Activated effector memory CD4-positive, alpha-beta T cell treated with anti-CD3 and anti-CD28 coated beads, Interleukin-2, amount 50 U/mL, for 16 hours (primary cell): ENCODE data around the gene NAA80.
"Not testable (repeated sequence)": the region's sequence is repeated elsewhere in the genome, so short reads cannot be mapped to it uniquely, and the experiment has no call there.

Experiments
- DNase-seq: peaks from one replicate; pipeline ENCODE4 v3.0.0-alpha.2; 2020

NAA80 gene

DNA sequence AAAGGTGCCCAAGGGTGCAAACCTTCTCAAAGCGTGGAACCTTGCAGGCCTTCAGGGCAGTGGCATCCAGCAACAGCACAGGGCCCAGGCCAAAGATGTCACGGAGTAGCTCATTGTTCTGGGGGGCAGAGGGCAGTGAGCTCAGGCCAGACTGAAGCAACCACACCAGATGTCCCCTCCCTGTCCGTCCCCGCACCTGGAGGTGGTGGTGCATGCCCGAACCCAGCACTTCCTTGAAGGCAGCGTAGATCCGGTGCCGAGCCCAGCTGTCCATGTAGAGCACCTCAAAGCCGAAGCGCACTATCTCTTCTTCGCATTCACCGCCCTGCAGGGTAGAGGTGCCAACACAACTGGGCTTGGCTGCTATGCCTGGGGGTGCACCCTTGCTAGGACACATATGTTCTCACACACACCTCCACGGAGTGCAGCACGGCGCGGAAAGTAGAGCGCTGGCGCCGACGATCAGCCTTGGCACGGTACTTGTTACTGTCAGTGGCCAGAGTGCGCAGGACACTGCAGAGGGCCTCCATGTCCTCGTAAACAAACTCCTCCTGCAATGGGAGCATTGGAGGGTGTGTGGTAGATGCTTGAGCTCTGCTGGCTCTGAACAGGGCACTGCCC is 10.7 kb downstream of the NAA80 start:
- peak; percentile 60 for DNase-seq

DNA sequence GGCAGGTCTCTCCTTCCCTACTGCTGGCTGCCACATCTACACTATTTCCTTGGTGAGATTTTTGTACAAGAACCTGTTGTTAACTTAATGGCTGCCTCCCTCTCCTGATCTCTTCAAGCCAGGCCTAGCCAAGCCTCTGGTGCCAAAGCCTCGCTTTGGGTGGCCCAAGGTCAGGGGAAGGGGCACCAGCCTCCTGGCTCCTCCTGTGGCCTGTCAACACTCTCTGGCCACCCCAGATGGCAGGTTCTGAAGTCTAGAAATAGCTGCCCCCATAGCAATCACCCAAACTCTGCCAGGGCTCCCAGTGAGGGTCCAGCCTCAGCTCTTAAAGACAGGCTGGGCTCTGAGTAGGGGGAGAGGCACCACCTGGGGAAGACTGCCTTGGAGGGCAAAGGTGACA is 11.9 kb downstream of the NAA80 start:
- DNase-seq: peak; percentile 57

DNA sequence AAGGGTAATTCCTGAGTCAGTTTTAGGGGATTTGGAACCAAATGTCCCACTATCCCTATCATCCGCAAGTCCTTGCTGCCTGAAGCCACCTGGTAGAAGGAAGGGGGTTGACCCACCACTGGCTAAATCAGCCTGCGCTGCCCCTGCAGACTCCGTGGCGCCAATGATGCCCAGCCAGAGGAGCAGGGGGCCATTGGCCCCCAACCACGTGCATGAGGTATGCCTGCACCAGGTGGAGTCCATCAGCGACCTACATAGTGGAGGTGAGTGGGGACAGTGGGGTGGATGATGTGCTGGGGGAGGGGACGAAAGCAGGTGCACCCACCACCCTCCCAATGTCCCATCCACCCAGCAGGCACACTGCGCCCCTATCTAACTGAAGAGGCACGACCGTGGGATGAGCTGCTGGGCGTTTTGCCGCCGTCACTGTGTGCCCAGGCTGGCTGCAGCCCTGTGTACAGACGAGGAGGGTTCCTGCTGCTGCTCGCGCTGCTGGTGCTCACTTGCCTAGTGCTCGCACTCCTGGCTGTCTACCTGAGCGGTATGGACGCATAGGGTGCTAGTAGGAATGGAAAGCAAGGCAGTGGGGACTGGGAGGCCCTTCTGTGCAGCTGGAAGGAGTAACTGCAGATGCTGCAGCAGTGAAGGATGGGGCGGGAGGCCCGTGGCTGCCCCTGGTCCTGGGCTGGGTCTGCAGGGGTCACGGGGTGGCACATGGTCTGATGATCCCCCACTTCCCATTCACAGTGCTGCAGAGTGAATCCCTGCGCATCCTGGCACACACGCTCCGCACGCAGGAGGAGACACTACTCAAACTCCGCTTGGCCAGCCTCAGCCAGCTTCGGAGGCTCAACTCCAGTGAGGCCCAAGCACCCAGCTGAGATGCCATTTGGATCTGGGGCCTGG is 12.6 kb downstream of the NAA80 start:
- peak; percentile 60 for DNase-seq

DNA sequence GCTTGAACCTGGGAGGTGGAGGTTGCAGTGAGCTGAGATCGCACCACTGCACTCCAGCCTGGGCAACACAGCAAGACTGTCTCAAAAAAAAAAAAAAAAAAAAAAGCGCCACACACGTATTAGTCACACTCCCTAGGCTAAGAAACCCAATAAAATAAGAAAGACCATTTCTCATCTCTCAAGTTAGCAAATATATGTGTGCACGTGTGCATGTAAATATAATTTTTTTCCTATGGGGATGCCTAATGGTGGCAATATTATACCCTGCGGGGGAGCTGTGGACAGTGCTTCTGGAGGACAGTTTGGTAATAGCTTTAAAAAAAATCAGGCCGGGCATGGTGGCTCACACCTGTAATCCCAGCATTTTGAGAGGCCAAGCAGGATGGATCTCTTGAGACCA is 15.1 kb downstream of the NAA80 start:
- not testable (repeated sequence) for DNase-seq

DNA sequence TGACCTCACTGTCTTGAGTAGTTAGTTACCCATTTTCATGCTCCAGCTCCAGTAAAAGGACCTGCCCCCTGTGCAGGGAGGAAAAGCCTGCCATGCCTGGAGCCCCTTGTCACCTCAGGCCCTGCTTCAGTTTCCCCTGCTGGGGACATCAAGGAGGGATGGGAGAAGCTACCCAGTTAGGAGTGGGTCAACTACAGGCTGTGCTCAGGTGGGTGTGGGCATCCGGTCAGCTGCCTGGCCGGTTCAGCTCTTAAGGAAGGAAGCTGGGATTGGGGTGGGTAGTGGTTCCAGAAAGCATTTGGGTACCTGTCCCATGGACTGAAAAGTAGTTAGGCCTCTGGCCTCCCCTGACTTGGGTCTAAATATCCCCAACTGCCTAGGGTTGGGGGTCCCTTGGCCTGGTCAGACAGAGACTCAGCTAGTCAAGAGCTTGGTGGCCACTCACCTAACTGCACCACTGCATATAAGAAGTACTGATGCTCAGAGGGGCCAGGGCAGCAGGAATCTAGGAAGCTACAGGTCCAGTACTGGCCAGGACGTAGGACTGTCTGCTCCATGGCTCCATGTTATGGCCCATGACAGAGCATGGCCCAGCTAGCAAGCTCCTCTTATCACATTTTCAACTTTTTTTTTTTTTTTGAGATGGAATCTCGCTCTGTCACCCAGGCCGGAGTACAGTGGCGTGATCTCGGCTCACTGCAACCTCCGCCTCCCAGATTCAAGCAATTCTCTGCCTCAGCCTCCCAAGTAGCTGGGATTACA is 19.8 kb downstream of the NAA80 start:
- DNase-seq: no peak

DNA sequence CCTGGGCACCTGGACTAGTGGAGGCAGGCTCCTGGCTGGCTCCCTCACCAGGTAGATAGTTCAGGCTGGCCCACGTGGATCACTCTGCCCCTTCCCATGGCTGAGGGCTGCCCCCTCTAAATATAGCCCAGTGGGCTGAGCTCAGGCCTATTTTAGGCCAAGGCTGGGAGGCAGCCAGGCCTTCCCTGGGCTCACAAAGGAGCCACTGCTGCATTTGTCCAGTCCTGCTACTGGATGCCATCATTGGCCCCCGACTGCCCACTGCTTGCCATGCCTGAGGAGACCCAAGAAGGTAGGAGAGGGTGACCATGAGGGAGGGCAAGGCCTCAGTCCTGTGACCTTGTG is 20.4 kb downstream of the NAA80 start, which contains the start of gene LSMEM2:
Gene LSMEM2 (plus strand): TSS at position 208 of the 345 bp plus-strand sequence. CDS start 27 bp downstream, at position 235.
- DNase-seq: no peak

DNA sequence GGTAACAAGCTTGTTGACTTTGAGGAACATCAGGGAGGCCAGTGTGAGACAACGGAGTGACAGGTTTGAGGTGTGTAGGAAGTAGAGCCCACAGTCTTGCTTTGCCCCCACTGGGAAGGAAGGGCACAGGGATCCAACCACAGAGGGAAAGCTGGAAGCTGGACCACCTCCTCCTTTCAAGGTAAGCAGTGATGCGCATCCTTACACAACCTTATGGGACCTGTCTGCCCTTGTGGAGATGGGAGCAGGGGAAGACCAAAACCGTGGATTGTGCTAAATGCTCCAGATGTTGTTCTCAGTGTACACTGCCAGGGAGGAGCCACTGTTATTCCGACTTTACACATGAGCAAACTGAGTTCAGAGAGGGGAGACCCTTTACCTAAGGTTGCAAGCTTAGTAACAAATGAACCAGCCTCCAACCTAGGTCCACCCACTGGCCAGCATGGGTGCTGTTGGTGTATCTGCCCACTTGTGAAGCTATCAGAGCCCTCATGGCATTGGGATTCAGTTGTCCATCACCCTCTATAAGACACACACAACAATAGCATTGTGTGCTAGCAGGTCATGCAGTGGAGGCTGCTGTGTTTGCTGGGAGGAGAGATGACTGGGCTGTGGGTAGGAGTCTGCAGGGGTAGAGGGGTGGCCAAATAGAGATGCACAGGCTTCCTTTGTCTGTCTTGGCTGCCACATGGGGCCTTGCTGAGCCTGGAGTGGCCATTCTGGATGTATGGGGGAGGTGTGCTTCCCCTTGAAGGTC is 20.9 kb downstream of the NAA80 start:
- DNase-seq: no peak

DNA sequence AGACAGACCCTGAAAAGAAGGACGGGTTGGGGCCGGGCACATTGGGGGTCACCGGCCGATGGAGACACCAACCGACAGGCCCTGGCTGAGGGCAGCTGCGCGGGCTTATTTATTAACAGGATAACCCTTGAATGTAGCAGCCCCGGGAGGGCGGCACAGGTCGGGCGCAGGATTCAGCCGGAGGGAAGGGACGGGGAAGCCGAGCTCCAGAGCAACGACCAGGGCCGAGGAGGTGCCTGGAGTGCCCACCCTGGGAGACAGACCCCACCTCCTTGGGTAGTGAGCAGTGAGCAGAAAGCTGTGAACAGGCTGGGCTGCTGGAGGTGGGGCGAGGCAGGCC is 22.5 kb downstream of the NAA80 start:
- DNase-seq: no peak

DNA sequence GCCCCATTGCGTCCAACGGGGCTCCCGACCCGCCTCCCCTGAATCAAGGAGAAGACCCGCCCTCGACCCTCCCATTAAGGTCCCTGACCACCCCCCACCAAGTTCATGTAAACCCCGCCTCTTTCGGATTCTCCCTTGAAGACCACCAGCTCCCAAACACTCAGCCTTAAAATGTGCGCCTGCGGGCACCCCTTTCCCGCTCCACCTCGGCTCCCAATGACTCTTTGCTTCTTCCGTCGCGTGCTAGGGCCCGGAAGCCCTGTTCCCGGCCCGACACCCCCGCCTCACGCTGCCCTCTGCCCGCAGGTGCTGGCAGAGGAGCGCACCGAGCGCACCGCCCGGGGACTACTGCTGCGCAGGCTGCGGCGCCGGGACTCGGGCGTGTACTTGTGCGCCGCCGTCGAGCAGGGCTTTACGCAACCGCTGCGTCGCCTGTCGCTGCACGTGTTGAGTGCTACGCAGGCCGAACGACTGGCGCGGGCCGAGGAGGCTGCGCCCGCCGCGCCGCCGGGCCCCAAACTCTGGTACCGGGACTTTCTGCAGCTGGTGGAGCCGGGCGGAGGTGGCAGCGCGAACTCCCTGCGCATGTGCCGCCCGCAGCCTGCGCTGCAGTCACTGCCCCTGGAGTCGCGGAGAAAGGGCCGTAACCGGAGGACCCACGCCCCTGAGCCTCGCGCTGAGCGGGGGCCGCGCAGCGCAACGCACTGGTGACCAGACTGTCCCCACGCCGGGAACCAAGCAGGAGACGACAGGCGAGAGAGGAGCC is 23.0 kb downstream of the NAA80 start:
- peak; percentile 73 for DNase-seq

DNA sequence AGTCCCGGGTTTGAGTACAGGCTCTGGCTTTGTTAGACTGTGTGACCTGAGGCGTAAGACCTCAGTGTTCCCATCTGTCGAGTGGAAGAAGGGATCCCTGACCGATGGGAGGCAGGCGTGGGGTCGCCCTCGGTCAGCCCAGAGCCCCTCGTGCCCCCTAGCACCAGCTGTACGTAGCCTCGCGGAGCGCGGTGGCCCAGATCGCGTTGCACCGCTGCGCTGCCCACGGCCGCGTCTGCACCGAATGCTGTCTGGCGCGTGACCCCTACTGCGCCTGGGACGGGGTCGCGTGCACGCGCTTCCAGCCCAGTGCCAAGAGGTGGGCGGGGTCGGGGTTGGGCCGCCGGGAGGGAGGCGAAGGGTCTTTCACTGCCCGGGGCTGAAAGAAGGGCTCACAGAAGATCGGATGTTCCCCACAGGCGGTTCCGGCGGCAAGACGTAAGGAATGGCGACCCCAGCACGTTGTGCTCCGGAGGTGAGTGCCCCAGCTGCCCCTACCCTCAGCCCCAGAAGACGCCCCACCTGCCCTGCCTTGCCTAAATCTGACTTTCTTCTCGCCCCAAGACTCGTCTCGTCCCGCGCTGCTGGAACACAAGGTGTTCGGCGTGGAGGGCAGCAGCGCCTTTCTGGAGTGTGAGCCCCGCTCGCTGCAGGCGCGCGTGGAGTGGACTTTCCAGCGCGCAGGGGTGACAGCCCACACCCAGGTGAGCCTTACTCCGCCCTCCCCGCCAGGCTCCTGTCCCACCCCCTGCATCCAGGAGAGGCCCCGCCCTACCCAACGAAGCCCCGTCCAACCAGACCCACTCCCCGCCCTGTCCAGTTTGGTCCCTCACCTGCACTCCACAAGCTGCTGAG is 23.8 kb downstream of the NAA80 start:
- no peak for DNase-seq

DNA sequence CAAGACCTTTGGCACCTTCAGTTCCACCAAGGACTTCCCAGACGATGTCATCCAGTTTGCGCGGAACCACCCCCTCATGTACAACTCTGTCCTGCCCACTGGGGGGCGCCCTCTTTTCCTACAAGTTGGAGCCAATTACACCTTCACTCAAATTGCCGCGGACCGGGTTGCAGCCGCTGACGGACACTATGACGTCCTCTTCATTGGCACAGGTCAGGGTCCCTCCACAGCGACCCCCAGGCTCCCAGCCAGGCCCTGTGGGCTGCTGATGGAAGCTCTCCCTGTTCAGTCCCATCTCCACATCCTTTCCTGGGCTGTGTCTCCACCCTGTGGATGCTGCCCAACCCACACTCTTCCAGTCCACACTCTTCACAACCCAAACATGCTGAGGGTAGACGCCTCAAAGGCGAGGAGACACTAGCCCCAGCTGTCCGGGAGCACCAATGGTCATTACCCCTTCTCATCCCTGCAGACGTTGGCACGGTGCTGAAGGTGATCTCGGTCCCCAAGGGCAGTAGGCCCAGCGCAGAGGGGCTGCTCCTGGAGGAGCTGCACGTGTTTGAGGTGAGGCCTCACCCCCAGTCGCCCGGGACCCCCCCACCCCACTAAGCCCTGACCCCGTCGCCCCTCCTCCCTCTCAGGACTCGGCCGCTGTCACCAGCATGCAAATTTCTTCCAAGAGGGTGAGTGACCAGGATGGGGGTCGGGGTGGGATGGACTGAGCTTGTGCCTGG is 24.7 kb downstream of the NAA80 start:
- peak; percentile 90 for DNase-seq

DNA sequence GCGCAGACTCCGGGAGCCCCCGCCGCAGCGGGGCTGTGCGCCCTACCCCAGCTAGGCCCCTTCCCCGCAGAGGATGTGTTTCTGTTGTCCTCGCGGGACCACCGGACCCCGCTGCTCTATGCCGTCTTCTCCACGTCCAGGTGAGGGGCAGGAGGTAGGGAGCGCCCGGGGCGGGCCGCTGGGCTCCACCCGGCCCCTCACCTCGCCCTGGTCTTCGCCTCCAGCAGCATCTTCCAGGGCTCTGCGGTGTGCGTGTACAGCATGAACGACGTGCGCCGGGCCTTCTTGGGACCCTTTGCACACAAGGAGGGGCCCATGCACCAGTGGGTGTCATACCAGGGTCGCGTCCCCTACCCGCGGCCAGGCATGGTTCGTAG is 25.5 kb downstream of the NAA80 start:
- DNase-seq: no peak

DNA sequence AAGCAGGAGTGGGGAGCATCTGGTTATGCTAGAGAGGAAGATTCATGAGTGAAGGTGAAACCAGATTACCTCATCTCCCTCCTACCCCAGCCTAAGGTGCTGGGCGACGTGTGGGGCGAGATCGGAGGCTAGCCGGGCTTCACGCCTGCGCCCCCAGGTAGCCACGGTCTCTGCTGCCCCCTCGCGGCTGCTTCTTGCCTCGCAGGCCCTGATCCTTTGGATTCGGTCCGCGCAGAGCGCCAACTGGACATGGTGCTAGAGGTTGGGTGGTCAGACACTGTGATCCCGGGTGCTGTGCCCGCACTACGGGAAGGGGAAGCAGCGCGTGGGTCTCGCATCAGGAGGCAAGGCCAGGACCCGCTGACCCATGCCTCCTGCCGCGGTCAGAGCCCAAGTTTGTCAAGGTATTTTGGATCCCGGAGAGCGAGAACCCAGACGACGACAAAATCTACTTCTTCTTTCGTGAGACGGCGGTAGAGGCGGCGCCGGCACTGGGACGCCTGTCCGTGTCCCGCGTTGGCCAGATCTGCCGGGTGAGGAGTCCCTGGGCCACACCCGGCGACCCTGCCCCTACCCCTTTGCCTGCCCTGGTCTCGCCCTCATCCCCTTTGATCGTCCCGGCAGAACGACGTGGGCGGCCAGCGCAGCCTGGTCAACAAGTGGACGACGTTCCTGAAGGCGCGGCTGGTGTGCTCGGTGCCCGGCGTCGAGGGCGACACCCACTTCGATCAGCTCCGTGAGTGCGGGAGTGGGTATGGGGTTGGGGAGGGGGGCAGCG is 26.1 kb downstream of the NAA80 start:
- DNase-seq: peak; percentile 96

DNA sequence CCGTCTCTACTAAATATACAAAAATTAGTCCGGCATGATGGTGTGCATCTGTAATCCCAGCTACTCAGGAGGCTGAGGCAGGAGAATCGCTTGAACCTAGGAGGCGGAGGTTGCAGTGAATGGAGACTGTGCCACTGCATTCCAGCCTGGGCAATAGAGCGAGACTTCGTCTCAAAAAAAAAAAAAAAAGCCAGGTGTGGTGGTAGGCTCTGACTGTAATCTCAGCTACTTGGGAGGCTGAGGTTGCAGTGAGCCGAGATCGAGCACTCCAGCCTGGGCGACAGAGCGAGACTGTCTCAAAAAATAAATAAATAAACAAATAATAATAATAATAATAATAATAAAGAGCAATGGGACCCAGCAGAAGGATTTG is 26.7 kb downstream of the NAA80 start:
- not testable (repeated sequence) for DNase-seq

DNA sequence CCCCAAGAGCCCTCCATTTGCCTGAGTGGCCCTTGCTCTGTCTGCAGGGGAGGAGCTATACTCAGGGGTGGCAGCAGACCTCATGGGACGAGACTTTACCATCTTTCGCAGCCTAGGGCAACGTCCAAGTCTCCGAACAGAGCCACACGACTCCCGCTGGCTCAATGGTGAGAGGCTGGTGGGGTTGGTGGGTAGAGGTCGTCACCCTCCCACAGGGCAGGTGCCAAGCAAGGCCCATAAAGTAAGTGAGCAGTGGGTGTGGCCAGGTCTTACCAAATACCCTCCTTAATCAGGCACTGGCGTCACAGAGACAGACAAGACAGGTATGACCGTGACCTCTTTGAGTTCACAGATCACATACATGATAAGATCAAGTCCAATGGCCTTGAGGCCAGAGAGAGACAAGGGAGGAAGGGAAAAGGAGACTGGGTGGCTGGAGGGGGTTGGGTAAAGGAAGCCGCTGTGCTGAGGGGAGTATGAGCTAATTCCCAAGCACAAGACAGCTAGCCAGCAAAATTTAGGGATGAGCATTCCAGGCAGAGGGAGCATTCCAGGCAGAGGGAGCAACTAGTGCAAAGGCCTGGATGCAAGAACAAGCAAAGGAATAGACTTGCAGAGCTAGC is 27.8 kb downstream of the NAA80 start:
- no peak for DNase-seq

DNA sequence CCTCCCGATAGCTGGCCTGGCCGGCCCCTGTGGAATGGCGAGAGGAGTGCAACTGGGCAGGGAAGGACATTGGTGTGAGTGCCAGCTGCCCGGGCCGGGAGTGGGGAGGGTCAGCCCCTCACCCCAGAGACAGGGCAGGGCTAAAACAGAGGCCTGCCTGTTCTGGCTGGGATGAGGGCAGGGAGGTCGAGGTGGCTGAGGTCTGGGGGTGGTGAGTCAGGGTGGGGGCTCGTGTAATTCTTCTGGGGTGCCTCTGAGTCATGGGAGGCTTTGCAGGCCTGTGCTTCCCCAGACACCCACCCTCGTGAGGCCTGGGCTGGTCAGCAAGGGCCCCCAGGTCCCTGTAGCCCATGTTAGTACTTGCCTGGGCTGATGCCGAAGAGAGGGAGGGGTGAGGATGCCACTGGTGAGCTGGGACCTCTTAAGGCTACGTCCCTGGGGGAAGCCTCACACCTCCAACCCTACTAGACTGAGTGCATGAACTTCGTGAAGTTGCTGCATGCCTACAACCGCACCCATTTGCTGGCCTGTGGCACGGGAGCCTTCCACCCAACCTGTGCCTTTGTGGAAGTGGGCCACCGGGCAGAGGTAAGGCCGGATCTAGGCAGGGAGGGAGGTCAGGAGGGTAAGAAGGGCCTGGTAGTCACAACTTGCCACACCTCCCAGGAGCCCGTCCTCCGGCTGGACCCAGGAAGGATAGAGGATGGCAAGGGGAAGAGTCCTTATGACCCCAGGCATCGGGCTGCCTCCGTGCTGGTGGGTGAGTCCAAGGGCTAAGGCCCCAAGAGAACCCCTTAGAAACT is 28.6 kb downstream of the NAA80 start:
- no peak for DNase-seq

DNA sequence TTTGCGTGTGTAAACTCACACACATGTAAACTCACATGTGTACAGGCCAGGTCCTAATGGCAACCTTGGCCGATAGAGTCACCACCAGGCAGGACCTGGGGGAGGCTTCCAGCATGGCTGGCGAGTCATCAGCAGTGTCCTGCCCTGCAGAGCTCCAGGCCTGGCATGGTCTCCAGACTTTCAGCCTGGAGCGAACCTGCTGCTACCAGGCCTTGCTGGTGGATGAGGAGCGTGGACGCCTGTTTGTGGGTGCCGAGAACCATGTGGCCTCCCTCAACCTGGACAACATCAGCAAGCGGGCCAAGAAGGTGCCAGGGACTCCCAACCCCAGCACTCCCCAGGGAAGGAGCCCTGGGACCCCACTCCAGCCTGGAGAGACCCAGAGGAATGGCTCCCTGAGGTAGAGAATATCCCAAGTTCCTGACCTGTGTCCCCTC is 29.2 kb downstream of the NAA80 start:
- no peak for DNase-seq

DNA sequence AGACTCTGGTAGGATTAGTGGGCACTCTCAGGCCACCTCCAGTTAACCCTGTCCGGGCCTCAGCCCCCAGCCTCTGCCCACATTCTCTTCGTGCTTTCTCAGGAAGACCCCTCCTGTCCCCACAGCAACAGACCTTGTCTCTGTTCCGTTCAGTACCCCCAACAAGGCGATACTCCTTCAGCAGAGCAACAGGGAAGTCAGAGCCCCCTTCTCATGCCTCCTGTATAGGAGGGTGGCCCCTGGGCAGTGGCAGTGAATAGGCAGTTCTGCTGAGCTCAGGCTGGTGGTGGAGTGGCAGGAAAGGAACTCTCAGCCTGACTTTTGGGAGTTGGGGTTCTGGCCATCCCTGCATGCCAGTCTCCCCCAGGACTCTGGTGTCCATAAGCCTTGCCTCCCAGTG is 29.7 kb downstream of the NAA80 start:
- no peak for DNase-seq
